Tibial artery (tissue), 4 donors: Measurements from ENCODE around the gene RBAK.

Experiments
- DNase-seq, 2 donors: peaks; one replicate each; pipeline ENCODE4 v3.0.0-alpha.2; 2019
- H3K27ac ChIP-seq, 2 donors: fragments of 200-600 bp; sonication (generic) in 1 of 2; 1 replicate in 1 of 2; 2 replicates in 1 of 2; pipeline ENCODE4 v1.5.1; 2018 to 2019; ENCODE audit warnings: mild to moderate bottlenecking in 1 of 2
- H3K27me3 ChIP-seq, 2 donors: fragments of 200-600 bp; sonication (generic) in 1 of 2; one replicate each; pipeline versions ENCODE4 v1.5.1 to v1.6.0; 2016 to 2019
- H3K36me3 ChIP-seq, 3 donors: fragments of 200-600 bp; sonication (generic) in 2 of 3; one replicate each; pipeline ENCODE4 v1.5.1; 2016 to 2019; ENCODE audit warnings: mild to moderate bottlenecking in 2 of 3
- H3K4me1 ChIP-seq, 4 donors: fragments of 200-600 bp; sonication (generic) in 2 of 4; 1 replicate in 3 of 4; 2 replicates in 1 of 4; pipeline ENCODE4 v1.5.1; 2016 to 2019
- H3K4me3 ChIP-seq, 2 donors: fragments of 200-600 bp; sonication (generic) in 1 of 2; 1 replicate in 1 of 2; 2 replicates in 1 of 2; pipeline ENCODE4 v1.5.1; 2018 to 2019; ENCODE audit warnings: mild to moderate bottlenecking in 2 of 2
- H3K9me3 ChIP-seq, 3 donors: fragments of 200-600 bp; sonication (generic) in 1 of 3; one replicate each; pipeline ENCODE4 v1.5.1; 2016 to 2019
- intact Hi-C: fragments of 100-400 bp; cut with DNase I; formaldehyde crosslinking; loops from one replicate; pipeline ENCODE4 v1.15.0; 2023; ENCODE audit warnings: low total_unique reads
- TF ChIP-seq, protein P1 (sequence below), 2 experiments: fragments of 200-600 bp in 1 of 2; fragments of 450-650 bp in 1 of 2; IDR thresholded peaks; one replicate each; pipeline ENCODE4 v1.5.1; 2017 to 2019; ENCODE audit warnings: antibody characterized with exemption in 2 of 2, mild to moderate bottlenecking in 1 of 2, moderate library complexity in 1 of 2

Gene RBAK

DNA sequence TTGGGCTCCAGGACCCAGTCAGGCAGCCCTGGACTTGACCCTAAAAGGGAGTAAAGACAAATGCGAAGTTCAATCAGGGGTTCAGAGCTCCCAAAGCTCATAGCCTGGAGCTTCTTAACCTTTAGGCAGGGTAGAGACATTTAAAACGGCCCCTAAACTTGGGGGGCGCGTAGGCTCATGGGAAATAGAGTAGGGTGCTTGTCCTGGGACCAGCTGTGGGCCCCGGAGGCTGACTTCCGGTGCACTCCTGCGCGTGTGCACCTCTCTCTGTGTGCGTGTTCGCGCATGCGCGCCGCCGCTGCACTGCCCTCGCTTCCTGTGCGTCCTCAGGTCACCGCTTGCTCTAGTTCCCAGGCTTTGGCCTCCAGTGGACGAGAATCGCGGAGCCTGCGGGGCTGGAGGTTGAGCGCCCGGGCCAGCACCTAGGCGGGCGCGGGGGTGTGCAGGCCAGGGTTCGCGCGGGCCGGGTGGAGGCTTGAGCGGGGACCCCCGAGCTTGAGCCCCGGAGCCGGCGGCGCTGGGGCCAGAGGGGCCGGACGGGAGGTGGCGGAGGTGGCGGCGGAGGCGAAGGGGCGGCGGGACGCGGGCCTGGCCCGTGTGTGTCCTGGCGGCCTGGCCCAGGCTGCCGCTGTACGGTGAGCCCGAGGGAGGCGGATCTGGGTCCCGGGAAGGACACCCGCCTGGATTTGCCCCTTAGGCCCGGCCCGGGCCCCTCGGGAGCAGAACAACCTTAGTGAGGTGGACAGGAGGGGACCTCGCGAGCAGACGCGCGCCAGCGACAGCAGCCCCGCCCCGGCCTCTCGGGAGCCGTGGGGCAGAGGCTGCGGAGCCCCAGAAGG is at the start of gene RBAK:
Gene RBAK (plus strand): TSS at position 303 of the 839 bp plus-strand sequence. CDS start 2,217 bp downstream, outside the sequence.
- peaks cover 18 to 25% (median 23%) of the 10 kb centered on the region in 3 donors for H3K36me3 ChIP-seq
- peak within 1 kb of the TSS; percentile 88 to 90 for H3K4me3 ChIP-seq
- H3K27me3 ChIP-seq = no peaks in the 10 kb centered on the region
- intact Hi-C loops = no loop called here
- peak within 1 kb of the TSS; percentile 82 to 84 for H3K27ac ChIP-seq
- H3K9me3 ChIP-seq = peaks cover 0 to 4% (median 3%) of the 10 kb centered on the region in 3 donors
- TF ChIP-seq, protein P1, sequence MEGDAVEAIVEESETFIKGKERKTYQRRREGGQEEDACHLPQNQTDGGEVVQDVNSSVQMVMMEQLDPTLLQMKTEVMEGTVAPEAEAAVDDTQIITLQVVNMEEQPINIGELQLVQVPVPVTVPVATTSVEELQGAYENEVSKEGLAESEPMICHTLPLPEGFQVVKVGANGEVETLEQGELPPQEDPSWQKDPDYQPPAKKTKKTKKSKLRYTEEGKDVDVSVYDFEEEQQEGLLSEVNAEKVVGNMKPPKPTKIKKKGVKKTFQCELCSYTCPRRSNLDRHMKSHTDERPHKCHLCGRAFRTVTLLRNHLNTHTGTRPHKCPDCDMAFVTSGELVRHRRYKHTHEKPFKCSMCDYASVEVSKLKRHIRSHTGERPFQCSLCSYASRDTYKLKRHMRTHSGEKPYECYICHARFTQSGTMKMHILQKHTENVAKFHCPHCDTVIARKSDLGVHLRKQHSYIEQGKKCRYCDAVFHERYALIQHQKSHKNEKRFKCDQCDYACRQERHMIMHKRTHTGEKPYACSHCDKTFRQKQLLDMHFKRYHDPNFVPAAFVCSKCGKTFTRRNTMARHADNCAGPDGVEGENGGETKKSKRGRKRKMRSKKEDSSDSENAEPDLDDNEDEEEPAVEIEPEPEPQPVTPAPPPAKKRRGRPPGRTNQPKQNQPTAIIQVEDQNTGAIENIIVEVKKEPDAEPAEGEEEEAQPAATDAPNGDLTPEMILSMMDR (IDR thresholded peaks at IDR 0.05) = peak in 1 of 2 experiments; percentile 10
- peaks cover 0 to 11% (median 4%) of the 10 kb centered on the region in 4 donors for H3K4me1 ChIP-seq
- DNase-seq = peak; percentile 90 to 95

GRCh38 chr7:4996696-4997222 is 48.9 kb upstream of the RBAK start:
- Histone ChIP-seq H3K27ac (no peak overlapping the region), H3K27me3 (no peaks in the 10 kb centered on the region), H3K4me3 (no peak overlapping the region), H3K36me3 (peaks cover 25 to 85% (median 69%) of the 10 kb centered on the region in 3 donors), H3K9me3 (no peaks in the 10 kb centered on the region), H3K4me1 (no peaks in the 10 kb centered on the region)
- no peak for DNase-seq
- TF ChIP-seq, protein P1 (IDR thresholded peaks at IDR 0.05) = no peak
- intact Hi-C loops = no loop called here

DNA sequence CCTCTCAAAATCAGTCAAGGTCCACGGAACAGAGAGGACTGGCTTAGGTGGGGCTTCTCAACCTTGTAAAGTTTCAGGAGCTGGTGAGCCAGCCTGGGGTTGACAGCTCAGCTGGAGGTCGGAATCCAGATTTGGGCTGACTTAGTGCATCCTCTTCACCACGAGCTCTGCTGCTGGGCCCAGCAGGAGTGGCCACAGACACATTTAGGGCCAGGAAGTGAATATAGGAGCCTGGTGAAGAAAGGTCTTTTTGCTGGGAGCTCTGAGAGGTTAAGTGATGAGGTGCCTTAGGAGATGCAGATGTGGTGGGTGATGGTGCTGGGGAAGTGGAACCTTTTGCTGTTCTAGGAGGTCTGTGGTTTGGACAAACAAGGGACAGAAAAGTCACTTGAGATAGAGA is 47.4 kb upstream of the RBAK start:
- Histone ChIP-seq H3K27me3 (no peaks in the 10 kb centered on the region), H3K4me3 (no peak overlapping the region), H3K36me3 (peaks cover 21 to 80% (median 62%) of the 10 kb centered on the region in 3 donors), H3K27ac (no peak overlapping the region), H3K9me3 (no peaks in the 10 kb centered on the region), H3K4me1 (no peaks in the 10 kb centered on the region)
- DNase-seq = peak in 1 of 2 donors; percentile 28
- intact Hi-C loops = no loop called here
- TF ChIP-seq, protein P1 (IDR thresholded peaks at IDR 0.05) = no peak

DNA sequence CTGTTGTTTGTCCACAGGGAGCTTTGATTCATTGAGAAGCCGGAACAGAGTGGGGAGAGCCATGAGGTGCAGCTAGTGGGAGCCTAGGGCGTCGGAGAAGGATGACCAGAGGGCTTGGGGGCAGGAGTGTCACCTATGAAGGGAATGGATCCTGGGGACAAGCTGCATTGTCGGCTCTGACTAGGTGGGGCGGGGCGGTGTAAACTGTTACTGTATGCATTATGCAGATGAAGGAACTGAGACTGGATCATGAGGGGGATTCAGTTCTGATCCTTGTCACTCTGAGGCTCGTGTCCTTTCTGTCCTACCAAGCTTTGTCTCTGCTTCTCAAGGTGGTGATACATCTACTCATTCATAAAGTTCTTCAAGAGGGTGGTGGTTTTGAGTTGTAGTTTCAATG is 46.8 kb upstream of the RBAK start:
- intact Hi-C loops = no loop called here
- Histone ChIP-seq H3K27ac (no peak overlapping the region), H3K4me1 (no peaks in the 10 kb centered on the region), H3K9me3 (no peaks in the 10 kb centered on the region), H3K27me3 (no peaks in the 10 kb centered on the region), H3K4me3 (no peak overlapping the region), H3K36me3 (peaks cover 17 to 73% (median 56%) of the 10 kb centered on the region in 3 donors)
- TF ChIP-seq, protein P1 (IDR thresholded peaks at IDR 0.05) = no peak
- peak in 1 of 2 donors; percentile 33 for DNase-seq

- Histone ChIP-seq H3K4me3 (no peak overlapping the region), H3K27ac (no peak overlapping the region), H3K4me1 (no peaks in the 10 kb centered on the region), H3K9me3 (no peaks in the 10 kb centered on the region), H3K27me3 (no peaks in the 10 kb centered on the region), H3K36me3 (peaks cover 17 to 68% (median 53%) of the 10 kb centered on the region in 3 donors)
- peak in 1 of 2 donors; percentile 33 for DNase-seq
- intact Hi-C loops = no loop called here
- TF ChIP-seq, protein P1 (IDR thresholded peaks at IDR 0.05) = no peak
Measured at GRCh38 chr7:4999369-4999950, 46.2 kb upstream of the RBAK start.
